Measurements from ENCODE around the gene CELF5.
"Not testable (repeated sequence)": the region's sequence is repeated elsewhere in the genome, so short reads cannot be mapped to it uniquely, and the experiment has no call there.

The CELF5 gene

GRCh38 chr19:3330047-3330446, 105.6 kb downstream of the CELF5 start:
- no peaks in the 10 kb centered on the region for H3K36me3 ChIP-seq (ENCODE audit: control insufficient read depth, insufficient read depth, low read length)
- H3K4me1 ChIP-seq (ENCODE audit: control insufficient read depth, insufficient read depth, low read length): no peaks in the 10 kb centered on the region
- no peaks in the 10 kb centered on the region for H3K9me3 ChIP-seq (ENCODE audit: control insufficient read depth, insufficient read depth, low read length)
- no peak overlapping the region for H3K27ac ChIP-seq (ENCODE audit: low read depth, low read length)
- H3K9ac ChIP-seq (ENCODE audit: low read depth, low read length): no peak overlapping the region
- H3K4me3 ChIP-seq (ENCODE audit: low read depth, low read length): no peak overlapping the region
- H3K27me3 ChIP-seq (ENCODE audit: control insufficient read depth, insufficient read depth, low read length): no peaks in the 10 kb centered on the region

GRCh38 chr19:3332232-3332631, 107.8 kb downstream of the CELF5 start:
- not testable (repeated sequence) for H3K27ac ChIP-seq (ENCODE audit: low read depth, low read length); H3K36me3 ChIP-seq (ENCODE audit: control insufficient read depth, insufficient read depth, low read length); H3K9me3 ChIP-seq (ENCODE audit: control insufficient read depth, insufficient read depth, low read length)

DNA sequence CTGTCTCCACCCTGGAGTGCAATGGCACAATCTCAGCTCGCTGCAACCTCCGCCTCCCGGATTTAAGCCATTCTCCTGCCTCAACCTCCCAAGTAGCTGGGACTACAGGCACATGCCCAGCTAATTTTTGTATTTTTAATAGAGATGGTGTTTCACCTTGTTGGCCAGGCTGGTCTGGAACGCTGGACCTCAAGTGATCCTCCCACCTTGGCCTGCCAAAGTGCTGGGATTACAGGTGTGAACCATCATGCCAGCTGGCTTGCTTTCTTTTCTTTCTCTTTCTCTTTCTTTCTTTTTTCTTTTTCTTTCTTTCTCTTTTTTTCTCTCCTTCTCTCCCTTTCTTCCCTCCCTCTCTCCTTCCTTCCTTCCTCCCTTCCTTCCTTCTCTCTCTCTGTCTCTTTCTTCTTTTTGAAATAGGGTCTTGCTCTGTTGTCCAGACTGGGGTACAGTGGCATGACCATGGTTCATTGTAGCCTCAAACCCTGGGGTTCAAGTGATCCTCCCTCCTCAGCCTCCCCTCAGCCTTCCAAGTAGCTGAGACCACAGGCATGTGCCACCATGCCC, 108.6 kb downstream of the CELF5 start:
- H3K36me3 ChIP-seq (ENCODE audit: control insufficient read depth, insufficient read depth, low read length): no peaks in the 10 kb centered on the region
- no peaks in the 10 kb centered on the region for H3K9me3 ChIP-seq (ENCODE audit: control insufficient read depth, insufficient read depth, low read length)
- H3K27me3 ChIP-seq (ENCODE audit: control insufficient read depth, insufficient read depth, low read length): no peaks in the 10 kb centered on the region
- no peaks in the 10 kb centered on the region for H3K4me1 ChIP-seq (ENCODE audit: control insufficient read depth, insufficient read depth, low read length)
- no peak overlapping the region for H3K27ac ChIP-seq (ENCODE audit: low read depth, low read length)
- H3K9ac ChIP-seq (ENCODE audit: low read depth, low read length): no peak overlapping the region
- H3K4me3 ChIP-seq (ENCODE audit: low read depth, low read length): no peak overlapping the region

More at GRCh38 chr19:3332232-3332631, 107.8 kb downstream of the CELF5 start:
- H3K4me1 ChIP-seq (ENCODE audit: control insufficient read depth, insufficient read depth, low read length); H3K4me3 ChIP-seq (ENCODE audit: low read depth, low read length); H3K9ac ChIP-seq (ENCODE audit: low read depth, low read length); H3K27me3 ChIP-seq (ENCODE audit: control insufficient read depth, insufficient read depth, low read length): not testable (repeated sequence)

GRCh38 chr19:3333662-3334061, 109.2 kb downstream of the CELF5 start:
- Histone ChIP-seq H3K9me3 (ENCODE audit: control insufficient read depth, insufficient read depth, low read length) (no peaks in the 10 kb centered on the region), H3K4me1 (ENCODE audit: control insufficient read depth, insufficient read depth, low read length) (no peaks in the 10 kb centered on the region), H3K36me3 (ENCODE audit: control insufficient read depth, insufficient read depth, low read length) (no peaks in the 10 kb centered on the region), H3K27ac (ENCODE audit: low read depth, low read length) (no peak overlapping the region), H3K27me3 (ENCODE audit: control insufficient read depth, insufficient read depth, low read length) (no peaks in the 10 kb centered on the region), H3K4me3 (ENCODE audit: low read depth, low read length) (no peak overlapping the region), H3K9ac (ENCODE audit: low read depth, low read length) (no peak overlapping the region)

GRCh38 chr19:3334749-3335430, 110.4 kb downstream of the CELF5 start:
- H3K9me3 ChIP-seq (ENCODE audit: control insufficient read depth, insufficient read depth, low read length); H3K4me3 ChIP-seq (ENCODE audit: low read depth, low read length); H3K4me1 ChIP-seq (ENCODE audit: control insufficient read depth, insufficient read depth, low read length); H3K9ac ChIP-seq (ENCODE audit: low read depth, low read length); H3K36me3 ChIP-seq (ENCODE audit: control insufficient read depth, insufficient read depth, low read length); H3K27me3 ChIP-seq (ENCODE audit: control insufficient read depth, insufficient read depth, low read length); H3K27ac ChIP-seq (ENCODE audit: low read depth, low read length): not testable (repeated sequence)

DNA sequence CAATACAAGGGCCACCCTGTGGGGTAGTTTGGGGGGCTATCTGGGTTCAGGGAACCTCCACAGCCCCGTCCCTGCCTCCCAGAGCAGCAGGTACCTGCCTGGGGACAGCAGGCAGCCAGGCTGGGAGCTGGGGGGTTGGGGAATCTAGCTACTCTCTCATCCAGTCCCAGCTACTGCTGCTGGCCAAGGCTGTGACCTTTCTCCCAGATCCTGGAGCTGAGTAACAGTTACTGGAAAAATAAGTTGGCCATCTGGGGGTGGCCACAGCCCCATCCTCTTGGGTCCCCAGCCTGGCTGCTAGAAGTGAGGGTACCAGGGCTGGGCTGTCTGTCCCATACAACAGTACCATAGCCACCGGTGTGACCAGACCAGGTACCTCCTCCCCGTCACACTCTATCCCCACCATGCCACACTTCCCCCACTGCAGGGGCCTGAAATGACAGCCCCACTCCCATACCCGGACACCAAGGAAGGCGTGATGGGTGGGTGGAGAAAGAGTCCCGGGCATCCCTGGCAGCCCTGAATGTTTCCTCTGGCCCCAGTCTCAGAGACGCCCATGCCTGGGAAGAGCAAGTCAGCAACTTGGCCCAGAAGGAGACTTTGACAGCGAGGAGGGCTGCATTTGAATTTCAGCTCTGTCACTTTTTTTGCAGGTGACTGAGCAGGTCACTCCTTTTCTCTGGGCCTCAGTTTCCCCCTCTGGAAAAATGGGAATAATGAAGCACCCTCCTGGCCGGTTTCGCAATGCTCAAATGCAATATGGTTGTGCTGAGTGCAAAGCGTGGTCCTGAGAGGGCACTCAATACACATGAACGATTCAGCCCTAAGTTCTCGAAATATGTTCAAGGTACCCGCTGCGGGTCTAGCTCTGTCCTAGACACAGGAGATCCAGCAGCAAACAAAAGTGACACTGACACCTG, 111.2 kb downstream of the CELF5 start:
- Histone ChIP-seq H3K27me3 (ENCODE audit: control insufficient read depth, insufficient read depth, low read length) (0 out of 2 replicates have a peak, but pooled peaks cover 5% of the 10 kb centered on the region), H3K27ac (ENCODE audit: low read depth, low read length) (no peak overlapping the region)

DNA sequence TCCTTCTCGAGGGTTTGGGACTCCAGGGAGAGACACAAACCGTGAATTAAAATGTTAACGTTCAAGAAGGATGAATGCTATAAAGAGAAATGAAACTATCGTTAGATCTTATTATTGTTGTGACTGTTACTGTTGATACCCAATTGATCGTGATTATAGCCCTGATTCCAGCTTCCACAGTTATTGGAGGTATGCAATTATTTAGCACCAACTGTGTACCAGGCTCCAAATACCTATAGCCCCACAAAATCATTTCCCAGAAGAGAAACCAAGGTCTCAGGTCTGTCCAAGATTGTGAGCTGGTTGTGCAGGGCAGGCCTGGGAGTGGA, 111.9 kb downstream of the CELF5 start:
- 0 out of 2 replicates have a peak, but pooled peaks cover 5% of the 10 kb centered on the region for H3K27me3 ChIP-seq (ENCODE audit: control insufficient read depth, insufficient read depth, low read length)
- H3K9ac ChIP-seq (ENCODE audit: low read depth, low read length): no peak overlapping the region
- no peak overlapping the region for H3K27ac ChIP-seq (ENCODE audit: low read depth, low read length)
- H3K4me1 ChIP-seq (ENCODE audit: control insufficient read depth, insufficient read depth, low read length): no peaks in the 10 kb centered on the region
- H3K9me3 ChIP-seq (ENCODE audit: control insufficient read depth, insufficient read depth, low read length): no peaks in the 10 kb centered on the region
- H3K36me3 ChIP-seq (ENCODE audit: control insufficient read depth, insufficient read depth, low read length): no peaks in the 10 kb centered on the region
- no peak overlapping the region for H3K4me3 ChIP-seq (ENCODE audit: low read depth, low read length)

More for the DNA sequence above, 111.2 kb downstream of the CELF5 start:
- Histone ChIP-seq H3K4me3 (ENCODE audit: low read depth, low read length) (no peak overlapping the region), H3K9me3 (ENCODE audit: control insufficient read depth, insufficient read depth, low read length) (no peaks in the 10 kb centered on the region), H3K9ac (ENCODE audit: low read depth, low read length) (no peak overlapping the region), H3K36me3 (ENCODE audit: control insufficient read depth, insufficient read depth, low read length) (no peaks in the 10 kb centered on the region), H3K4me1 (ENCODE audit: control insufficient read depth, insufficient read depth, low read length) (no peaks in the 10 kb centered on the region)

GRCh38 chr19:3336680-3337523, 112.4 kb downstream of the CELF5 start:
- Histone ChIP-seq H3K27ac (ENCODE audit: low read depth, low read length) (no peak overlapping the region), H3K4me1 (ENCODE audit: control insufficient read depth, insufficient read depth, low read length) (no peaks in the 10 kb centered on the region), H3K9ac (ENCODE audit: low read depth, low read length) (no peak overlapping the region), H3K36me3 (ENCODE audit: control insufficient read depth, insufficient read depth, low read length) (no peaks in the 10 kb centered on the region), H3K4me3 (ENCODE audit: low read depth, low read length) (no peak overlapping the region), H3K27me3 (ENCODE audit: control insufficient read depth, insufficient read depth, low read length) (0 out of 2 replicates have a peak, but pooled peaks cover 5% of the 10 kb centered on the region), H3K9me3 (ENCODE audit: control insufficient read depth, insufficient read depth, low read length) (no peaks in the 10 kb centered on the region)

GRCh38 chr19:3338541-3339181, 114.2 kb downstream of the CELF5 start:
- Histone ChIP-seq H3K4me3 (ENCODE audit: low read depth, low read length) (no peak overlapping the region), H3K36me3 (ENCODE audit: control insufficient read depth, insufficient read depth, low read length) (no peaks in the 10 kb centered on the region), H3K27me3 (ENCODE audit: control insufficient read depth, insufficient read depth, low read length) (0 out of 2 replicates have a peak, but pooled peaks cover 5% of the 10 kb centered on the region), H3K9me3 (ENCODE audit: control insufficient read depth, insufficient read depth, low read length) (no peaks in the 10 kb centered on the region), H3K4me1 (ENCODE audit: control insufficient read depth, insufficient read depth, low read length) (no peaks in the 10 kb centered on the region), H3K27ac (ENCODE audit: low read depth, low read length) (no peak overlapping the region), H3K9ac (ENCODE audit: low read depth, low read length) (no peak overlapping the region)

GRCh38 chr19:3340340-3340739, 115.9 kb downstream of the CELF5 start:
- no peak overlapping the region for H3K9ac ChIP-seq (ENCODE audit: low read depth, low read length)
- 0 out of 2 replicates have a peak, but pooled peaks cover 5% of the 10 kb centered on the region for H3K27me3 ChIP-seq (ENCODE audit: control insufficient read depth, insufficient read depth, low read length)
- no peak overlapping the region for H3K4me3 ChIP-seq (ENCODE audit: low read depth, low read length)
- H3K36me3 ChIP-seq (ENCODE audit: control insufficient read depth, insufficient read depth, low read length): no peaks in the 10 kb centered on the region
- H3K4me1 ChIP-seq (ENCODE audit: control insufficient read depth, insufficient read depth, low read length): no peaks in the 10 kb centered on the region
- no peaks in the 10 kb centered on the region for H3K9me3 ChIP-seq (ENCODE audit: control insufficient read depth, insufficient read depth, low read length)
- no peak overlapping the region for H3K27ac ChIP-seq (ENCODE audit: low read depth, low read length)

Measured in HUES48 (cell line).